HG03135 (cell line): Measurements from ENCODE around the gene ALOXE3.

Experiments
- ATAC-seq: cut with Tn5 transposase; IDR thresholded peaks from one replicate; pipeline ENCODE4 v1.9.1; 2021; ENCODE audit warnings: mild to moderate bottlenecking, moderate library complexity; ENCODE audit not compliant: unreplicated experiment

The ALOXE3 gene

DNA sequence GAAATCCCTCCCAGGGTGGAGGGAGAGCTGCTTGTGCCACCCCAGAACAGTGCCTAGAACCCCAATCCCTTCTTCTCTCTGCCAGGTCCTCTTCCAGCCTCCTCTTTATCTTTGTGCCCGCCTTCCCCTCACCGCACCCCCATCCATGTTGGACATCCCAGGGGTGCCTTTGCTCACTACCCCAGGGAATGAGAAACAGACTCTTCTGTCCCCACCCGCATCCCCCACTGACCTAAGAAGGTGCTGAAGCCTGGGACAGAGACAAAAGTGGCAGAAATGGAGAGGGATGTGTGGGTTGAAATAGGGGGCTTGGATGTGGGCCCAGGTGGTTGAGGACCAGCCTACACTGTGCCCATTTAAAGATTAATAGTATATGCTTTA is 62.5 kb downstream of the ALOXE3 start:
- ATAC-seq: no peak

- no peak for ATAC-seq
These were observed 64.7 kb downstream of the ALOXE3 start for GRCh38 chr17:8053600-8053999.

GRCh38 chr17:8052256-8053252 is 65.8 kb downstream of the ALOXE3 start:
- no peak for ATAC-seq

DNA sequence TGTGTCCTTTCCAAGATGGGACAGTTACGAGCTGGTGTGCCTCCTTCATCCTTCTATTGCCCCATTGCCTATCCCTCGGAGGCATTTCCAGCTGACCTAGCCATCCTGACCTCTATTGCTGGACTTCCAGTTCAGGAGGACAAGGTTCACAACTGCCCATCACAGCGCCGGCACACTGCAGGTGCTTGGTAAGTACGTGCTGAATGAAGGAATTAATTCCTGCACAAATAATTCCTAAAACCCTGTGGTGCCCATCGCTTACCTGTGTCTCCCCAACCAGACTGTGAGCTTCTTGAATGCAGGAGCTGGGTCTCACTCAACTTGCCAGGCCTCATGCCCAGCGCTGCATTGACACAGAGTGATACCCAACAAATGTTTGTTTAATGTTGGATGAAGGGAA is 66.5 kb downstream of the ALOXE3 start:
- ATAC-seq: no peak

GRCh38 chr17:8048736-8049135 is 69.6 kb downstream of the ALOXE3 start:
- ATAC-seq: no peak

DNA sequence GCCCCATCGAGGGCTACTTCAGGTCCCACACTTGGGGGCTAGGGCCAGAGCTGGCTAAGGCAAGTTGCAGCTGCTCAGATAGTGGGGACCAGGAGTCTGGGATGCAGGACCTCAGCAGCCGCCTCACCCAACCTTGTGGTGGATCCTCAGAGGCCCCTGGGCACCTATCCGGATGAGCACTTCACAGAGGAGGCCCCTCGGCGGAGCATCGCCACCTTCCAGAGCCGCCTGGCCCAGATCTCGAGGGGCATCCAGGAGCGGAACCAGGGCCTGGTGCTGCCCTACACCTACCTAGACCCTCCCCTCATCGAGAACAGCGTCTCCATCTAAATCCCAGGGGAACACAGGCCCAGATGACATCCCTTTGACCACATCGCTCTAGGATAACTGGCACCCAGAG is 70.1 kb downstream of the ALOXE3 start:
- no peak for ATAC-seq

GRCh38 chr17:8047769-8048110 is 70.6 kb downstream of the ALOXE3 start:
- ATAC-seq: no peak

DNA sequence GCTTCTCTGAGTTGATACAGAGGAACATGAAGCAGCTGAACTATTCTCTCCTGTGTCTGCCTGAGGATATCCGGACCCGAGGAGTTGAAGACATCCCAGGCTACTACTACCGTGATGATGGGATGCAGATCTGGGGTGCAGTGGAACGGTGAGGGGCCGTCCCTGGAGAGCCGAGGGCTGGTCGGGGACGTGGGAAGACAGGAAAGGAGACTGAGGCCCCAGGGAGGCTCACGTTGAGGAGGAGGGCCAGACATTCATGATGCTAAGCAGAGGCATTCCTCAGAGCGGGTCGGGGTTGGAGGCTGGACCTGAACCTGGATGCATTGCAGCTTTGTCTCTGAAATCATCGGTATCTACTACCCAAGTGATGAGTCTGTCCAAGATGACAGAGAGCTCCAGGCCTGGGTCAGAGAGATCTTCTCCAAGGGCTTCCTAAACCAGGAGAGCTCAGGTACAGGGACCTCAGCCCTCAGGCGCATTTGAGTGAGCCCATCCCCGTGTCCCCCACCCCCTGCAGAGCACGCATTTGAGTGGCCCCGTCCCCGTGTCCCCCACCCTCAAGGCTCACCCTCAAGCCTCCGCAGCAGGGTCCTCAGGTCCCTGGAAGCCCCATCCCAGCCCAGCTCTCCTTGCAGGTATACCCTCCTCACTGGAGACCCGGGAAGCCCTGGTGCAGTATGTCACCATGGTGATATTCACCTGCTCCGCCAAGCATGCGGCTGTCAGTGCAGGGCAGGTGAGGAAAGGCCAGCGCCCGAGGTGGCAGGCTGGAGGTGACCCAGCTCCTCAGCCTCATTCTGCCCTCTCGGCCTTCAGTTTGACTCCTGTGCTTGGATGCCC is 71.2 kb downstream of the ALOXE3 start:
- ATAC-seq: no peak

DNA sequence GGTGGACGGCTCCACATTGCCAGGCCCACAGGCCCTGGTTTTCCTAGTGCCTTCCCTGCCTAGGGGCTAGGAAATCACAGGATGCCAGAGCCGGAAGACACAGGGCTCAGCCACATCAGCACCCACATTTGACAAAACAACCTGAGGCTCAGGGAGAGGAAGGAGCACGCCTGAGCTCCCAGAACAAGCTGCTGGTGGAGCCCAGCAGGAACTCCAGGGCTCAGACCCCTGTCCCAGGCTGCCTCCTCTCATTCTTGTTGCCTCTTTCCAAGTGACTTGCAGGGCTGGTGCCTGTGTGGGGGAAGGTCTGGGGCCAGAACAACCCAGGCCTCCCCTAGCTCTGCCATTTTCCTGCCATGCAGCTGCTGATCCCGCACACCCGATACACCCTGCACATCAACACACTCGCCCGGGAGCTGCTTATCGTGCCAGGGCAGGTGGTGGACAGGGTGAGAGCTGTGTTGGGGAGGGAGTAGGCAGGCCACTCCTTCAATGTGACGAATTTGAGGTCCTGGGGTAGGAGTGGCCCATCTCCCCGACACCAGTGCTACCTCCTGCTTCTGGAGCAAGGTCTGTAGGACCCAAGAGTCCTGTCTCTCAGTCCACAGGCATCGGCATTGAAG is 71.9 kb downstream of the ALOXE3 start:
- ATAC-seq: no peak
